Right lobe of liver (tissue), 4 donors: ENCODE results near the gene DIMT1.

ENCODE experiments used
- POLR2A ChIP-seq: fragments of 450-650 bp; IDR thresholded peaks from one replicate; pipeline ENCODE4 v1.6.1; 2017; ENCODE audit warnings: antibody characterized with exemption, mild to moderate bottlenecking
- TF ChIP-seq, protein P1 (sequence below), 4 donors: fragments of 200-600 bp in 3 of 4; fragments of 450-650 bp in 1 of 4; IDR thresholded peaks; one replicate each; pipeline versions ENCODE4 v1.5.1 to v1.8.0; 2016 to 2022; ENCODE audit warnings: antibody characterized with exemption in 4 of 4, mild to moderate bottlenecking in 2 of 4
- donor health status: DM: no; HTN: no; CAD: no.
- donor health status: DM: no; HTN: no; CAD: no.
- donor health status: DM: no; HTN: yes; CAD: no.

DNA sequence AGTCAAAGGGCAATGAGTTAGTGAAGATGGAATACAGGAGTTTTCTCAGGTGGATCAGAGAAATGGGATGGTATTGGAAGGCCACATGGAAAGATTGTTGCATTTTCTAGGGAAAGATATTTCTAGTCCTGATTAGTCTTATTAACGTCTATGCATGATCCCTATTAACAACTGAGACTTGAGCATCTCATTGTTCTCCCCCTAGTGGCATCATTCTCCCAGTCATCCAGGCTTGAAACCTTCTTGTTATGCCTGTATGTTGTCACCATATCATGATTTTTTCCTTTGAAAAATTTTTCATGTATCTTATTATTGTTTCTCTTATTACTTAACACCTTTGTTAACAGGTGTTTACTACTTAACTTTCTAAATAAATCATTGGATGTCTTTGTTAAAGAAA lies 63.3 kb downstream of the DIMT1 start:
- TF ChIP-seq, protein P1, sequence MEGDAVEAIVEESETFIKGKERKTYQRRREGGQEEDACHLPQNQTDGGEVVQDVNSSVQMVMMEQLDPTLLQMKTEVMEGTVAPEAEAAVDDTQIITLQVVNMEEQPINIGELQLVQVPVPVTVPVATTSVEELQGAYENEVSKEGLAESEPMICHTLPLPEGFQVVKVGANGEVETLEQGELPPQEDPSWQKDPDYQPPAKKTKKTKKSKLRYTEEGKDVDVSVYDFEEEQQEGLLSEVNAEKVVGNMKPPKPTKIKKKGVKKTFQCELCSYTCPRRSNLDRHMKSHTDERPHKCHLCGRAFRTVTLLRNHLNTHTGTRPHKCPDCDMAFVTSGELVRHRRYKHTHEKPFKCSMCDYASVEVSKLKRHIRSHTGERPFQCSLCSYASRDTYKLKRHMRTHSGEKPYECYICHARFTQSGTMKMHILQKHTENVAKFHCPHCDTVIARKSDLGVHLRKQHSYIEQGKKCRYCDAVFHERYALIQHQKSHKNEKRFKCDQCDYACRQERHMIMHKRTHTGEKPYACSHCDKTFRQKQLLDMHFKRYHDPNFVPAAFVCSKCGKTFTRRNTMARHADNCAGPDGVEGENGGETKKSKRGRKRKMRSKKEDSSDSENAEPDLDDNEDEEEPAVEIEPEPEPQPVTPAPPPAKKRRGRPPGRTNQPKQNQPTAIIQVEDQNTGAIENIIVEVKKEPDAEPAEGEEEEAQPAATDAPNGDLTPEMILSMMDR (IDR thresholded peaks at IDR 0.05), result peak in 3 of 4 donors; percentile 27 to 36 (median 28)
- no peak for TF ChIP-seq POLR2A
